ENCODE data around the gene ZNRD2.

DNA sequence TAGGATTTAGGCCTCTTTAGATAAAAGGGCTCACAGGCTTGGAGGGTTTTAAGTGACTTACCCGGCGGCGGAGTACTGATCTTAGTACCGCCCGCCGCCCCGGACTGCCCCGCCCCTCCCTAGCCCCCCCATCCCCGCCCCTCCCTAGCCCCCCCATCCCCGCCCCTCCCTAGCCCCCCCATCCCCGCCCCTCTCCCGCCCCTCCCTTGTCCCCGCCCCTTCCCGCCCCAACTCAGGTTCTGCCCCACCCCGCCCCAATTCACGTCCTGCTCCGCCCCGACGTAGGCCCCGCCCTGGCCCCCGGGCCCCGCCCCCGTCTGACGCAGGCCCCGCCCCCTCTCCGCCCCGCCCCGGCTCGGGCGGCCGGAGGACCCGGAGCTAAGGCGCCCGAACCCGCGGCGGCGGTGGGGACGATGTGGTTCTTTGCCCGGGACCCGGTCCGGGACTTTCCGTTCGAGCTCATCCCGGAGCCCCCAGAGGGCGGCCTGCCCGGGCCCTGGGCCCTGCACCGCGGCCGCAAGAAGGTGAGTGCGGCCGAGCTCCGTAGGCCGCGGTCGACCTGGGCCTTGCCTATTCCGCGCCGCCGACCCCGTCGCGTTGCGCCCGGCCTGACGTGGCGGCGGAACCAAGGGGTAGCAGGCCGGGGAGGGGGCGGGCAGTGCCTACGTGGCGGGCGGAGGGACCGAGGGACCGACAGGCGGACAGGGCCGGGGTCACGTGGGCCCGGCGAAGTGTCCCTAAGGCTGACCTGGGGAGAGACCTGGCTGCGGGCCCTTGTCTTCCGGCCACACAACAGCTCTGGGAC, 45.3 kb upstream of the ZNRD2 start, which contains the start of gene SCYL1:
- TF ChIP-seq, protein P1, sequence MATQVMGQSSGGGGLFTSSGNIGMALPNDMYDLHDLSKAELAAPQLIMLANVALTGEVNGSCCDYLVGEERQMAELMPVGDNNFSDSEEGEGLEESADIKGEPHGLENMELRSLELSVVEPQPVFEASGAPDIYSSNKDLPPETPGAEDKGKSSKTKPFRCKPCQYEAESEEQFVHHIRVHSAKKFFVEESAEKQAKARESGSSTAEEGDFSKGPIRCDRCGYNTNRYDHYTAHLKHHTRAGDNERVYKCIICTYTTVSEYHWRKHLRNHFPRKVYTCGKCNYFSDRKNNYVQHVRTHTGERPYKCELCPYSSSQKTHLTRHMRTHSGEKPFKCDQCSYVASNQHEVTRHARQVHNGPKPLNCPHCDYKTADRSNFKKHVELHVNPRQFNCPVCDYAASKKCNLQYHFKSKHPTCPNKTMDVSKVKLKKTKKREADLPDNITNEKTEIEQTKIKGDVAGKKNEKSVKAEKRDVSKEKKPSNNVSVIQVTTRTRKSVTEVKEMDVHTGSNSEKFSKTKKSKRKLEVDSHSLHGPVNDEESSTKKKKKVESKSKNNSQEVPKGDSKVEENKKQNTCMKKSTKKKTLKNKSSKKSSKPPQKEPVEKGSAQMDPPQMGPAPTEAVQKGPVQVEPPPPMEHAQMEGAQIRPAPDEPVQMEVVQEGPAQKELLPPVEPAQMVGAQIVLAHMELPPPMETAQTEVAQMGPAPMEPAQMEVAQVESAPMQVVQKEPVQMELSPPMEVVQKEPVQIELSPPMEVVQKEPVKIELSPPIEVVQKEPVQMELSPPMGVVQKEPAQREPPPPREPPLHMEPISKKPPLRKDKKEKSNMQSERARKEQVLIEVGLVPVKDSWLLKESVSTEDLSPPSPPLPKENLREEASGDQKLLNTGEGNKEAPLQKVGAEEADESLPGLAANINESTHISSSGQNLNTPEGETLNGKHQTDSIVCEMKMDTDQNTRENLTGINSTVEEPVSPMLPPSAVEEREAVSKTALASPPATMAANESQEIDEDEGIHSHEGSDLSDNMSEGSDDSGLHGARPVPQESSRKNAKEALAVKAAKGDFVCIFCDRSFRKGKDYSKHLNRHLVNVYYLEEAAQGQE (tag by site-specific recombination; IDR thresholded peaks at IDR 0.05) = no peak
- TF ChIP-seq, protein P2, sequence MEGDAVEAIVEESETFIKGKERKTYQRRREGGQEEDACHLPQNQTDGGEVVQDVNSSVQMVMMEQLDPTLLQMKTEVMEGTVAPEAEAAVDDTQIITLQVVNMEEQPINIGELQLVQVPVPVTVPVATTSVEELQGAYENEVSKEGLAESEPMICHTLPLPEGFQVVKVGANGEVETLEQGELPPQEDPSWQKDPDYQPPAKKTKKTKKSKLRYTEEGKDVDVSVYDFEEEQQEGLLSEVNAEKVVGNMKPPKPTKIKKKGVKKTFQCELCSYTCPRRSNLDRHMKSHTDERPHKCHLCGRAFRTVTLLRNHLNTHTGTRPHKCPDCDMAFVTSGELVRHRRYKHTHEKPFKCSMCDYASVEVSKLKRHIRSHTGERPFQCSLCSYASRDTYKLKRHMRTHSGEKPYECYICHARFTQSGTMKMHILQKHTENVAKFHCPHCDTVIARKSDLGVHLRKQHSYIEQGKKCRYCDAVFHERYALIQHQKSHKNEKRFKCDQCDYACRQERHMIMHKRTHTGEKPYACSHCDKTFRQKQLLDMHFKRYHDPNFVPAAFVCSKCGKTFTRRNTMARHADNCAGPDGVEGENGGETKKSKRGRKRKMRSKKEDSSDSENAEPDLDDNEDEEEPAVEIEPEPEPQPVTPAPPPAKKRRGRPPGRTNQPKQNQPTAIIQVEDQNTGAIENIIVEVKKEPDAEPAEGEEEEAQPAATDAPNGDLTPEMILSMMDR (tag by site-specific recombination; IDR thresholded peaks at IDR 0.05) = no peak
- TF ChIP-seq ZNF423 (tag by site-specific recombination; IDR thresholded peaks at IDR 0.05) (no peak), ZNF785 (tag by site-specific recombination; IDR thresholded peaks at IDR 0.05) (no peak), ZNF626 (tag by site-specific recombination; IDR thresholded peaks at IDR 0.05) (no peak), ZNF830 (tag by site-specific recombination; IDR thresholded peaks at IDR 0.05; ENCODE audit: low read depth) (no peak)
